Measurements from ENCODE around the gene SFTPB. TPM values are rescaled to one million over a fixed set of nuclear protein-coding genes. Genes with fewer than 3 reads are reported as not detected.

The SFTPB gene
- total RNA-seq, 1 donor from 2014 or later = not detected

DNA sequence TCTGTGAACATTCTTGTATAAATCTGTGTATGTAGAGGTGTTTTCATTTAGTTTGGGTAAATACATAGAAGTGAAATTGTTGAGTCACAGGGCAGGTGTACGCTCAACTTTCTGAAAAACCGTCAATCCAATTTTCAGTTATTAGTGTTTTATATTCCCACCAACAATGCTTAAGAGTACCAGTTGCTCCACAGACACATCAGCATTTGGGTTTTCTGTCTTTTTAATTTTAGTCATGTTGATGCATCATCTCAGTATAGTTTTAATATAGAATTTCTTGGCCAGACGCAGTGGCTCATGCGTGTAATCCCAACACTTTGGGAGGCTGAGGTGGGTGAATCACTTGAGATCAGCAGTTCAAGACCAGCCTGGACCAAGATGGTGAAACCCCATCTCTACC, 22.9 kb upstream of the SFTPB start:
- intact Hi-C loops (cut with DNase I) = no loop called here
- TF ChIP-seq POLR2AphosphoS5 (IDR thresholded peaks at IDR 0.05; ENCODE audit: insufficient read depth in 1 of 2, low read depth in 1 of 2) (no peak), POLR2A (IDR thresholded peaks at IDR 0.05) (no peak)
- TF ChIP-seq, protein P1, sequence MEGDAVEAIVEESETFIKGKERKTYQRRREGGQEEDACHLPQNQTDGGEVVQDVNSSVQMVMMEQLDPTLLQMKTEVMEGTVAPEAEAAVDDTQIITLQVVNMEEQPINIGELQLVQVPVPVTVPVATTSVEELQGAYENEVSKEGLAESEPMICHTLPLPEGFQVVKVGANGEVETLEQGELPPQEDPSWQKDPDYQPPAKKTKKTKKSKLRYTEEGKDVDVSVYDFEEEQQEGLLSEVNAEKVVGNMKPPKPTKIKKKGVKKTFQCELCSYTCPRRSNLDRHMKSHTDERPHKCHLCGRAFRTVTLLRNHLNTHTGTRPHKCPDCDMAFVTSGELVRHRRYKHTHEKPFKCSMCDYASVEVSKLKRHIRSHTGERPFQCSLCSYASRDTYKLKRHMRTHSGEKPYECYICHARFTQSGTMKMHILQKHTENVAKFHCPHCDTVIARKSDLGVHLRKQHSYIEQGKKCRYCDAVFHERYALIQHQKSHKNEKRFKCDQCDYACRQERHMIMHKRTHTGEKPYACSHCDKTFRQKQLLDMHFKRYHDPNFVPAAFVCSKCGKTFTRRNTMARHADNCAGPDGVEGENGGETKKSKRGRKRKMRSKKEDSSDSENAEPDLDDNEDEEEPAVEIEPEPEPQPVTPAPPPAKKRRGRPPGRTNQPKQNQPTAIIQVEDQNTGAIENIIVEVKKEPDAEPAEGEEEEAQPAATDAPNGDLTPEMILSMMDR (IDR thresholded peaks at IDR 0.05) = no peak
- no peak for DNase-seq (ENCODE audit: extremely low spot score in 2 of 2)
- H3K9me3 ChIP-seq = no peaks in the 10 kb centered on the region
- no peak overlapping the region for H3K4me3 ChIP-seq
- H3K27me3 ChIP-seq = no peaks in the 10 kb centered on the region
- H3K27ac ChIP-seq = no peak overlapping the region
- H3K4me1 ChIP-seq = no peaks in the 10 kb centered on the region
- no peaks in the 10 kb centered on the region for H3K36me3 ChIP-seq

DNA sequence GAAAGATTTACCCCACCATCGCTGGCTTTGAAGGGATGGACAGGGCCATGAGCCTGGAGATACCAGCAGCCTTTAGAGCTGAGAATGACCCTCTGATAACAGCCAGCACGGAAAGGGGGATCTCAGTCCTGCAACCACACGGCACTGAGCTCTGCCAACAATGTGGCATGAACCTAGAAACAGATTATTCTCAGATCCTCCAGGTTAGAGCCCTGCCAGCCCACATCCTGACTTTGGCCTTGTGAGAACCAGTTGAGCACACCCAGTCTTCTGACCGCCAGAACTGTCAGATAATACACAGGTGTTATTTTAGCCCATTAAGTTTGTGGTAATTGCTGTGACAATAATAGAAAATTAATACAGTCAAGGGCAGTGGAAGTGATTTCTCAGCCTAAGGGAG, 16.8 kb upstream of the SFTPB start:
- Histone ChIP-seq H3K27me3 (no peaks in the 10 kb centered on the region), H3K9me3 (no peaks in the 10 kb centered on the region), H3K27ac (no peak overlapping the region), H3K4me1 (no peaks in the 10 kb centered on the region), H3K4me3 (no peak overlapping the region), H3K36me3 (no peaks in the 10 kb centered on the region)
- intact Hi-C loops (cut with DNase I) = no loop called here
- TF ChIP-seq POLR2AphosphoS5 (IDR thresholded peaks at IDR 0.05; ENCODE audit: insufficient read depth in 1 of 2, low read depth in 1 of 2) (no peak), POLR2A (IDR thresholded peaks at IDR 0.05) (no peak)
- TF ChIP-seq, protein P1 (IDR thresholded peaks at IDR 0.05) = no peak
- DNase-seq (ENCODE audit: extremely low spot score in 2 of 2) = no peak

DNA sequence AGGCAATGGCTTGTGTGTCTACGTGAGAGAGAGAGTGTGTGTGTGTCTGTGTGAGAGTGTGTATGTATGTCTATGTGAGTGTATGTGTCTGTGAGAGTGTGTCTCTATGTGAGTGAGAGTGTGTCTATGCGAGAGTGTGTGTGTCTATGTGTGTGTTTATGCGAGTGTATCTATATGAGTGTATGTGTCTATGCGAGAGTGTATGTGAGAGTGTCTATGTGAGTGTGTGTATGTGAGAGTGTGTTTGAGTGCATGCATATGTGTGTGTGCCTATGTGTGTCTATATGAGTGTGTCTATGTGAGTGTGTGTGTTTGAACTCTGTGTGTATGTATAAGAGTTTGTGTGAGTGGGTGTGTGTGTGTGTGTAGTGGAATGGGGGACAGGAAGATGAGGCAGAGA, 16.4 kb upstream of the SFTPB start:
- H3K27ac ChIP-seq = no peak overlapping the region
- H3K4me1 ChIP-seq = peaks cover 2% of the 10 kb centered on the region
- TF ChIP-seq POLR2A (IDR thresholded peaks at IDR 0.05) (no peak), POLR2AphosphoS5 (IDR thresholded peaks at IDR 0.05; ENCODE audit: insufficient read depth in 1 of 2, low read depth in 1 of 2) (no peak)
- TF ChIP-seq, protein P1 (IDR thresholded peaks at IDR 0.05) = no peak
- DNase-seq (ENCODE audit: extremely low spot score in 2 of 2) = no peak
- intact Hi-C loops (cut with DNase I) = no loop called here
- H3K9me3 ChIP-seq = no peaks in the 10 kb centered on the region
- no peaks in the 10 kb centered on the region for H3K27me3 ChIP-seq
- no peaks in the 10 kb centered on the region for H3K36me3 ChIP-seq
- no peak overlapping the region for H3K4me3 ChIP-seq

DNA sequence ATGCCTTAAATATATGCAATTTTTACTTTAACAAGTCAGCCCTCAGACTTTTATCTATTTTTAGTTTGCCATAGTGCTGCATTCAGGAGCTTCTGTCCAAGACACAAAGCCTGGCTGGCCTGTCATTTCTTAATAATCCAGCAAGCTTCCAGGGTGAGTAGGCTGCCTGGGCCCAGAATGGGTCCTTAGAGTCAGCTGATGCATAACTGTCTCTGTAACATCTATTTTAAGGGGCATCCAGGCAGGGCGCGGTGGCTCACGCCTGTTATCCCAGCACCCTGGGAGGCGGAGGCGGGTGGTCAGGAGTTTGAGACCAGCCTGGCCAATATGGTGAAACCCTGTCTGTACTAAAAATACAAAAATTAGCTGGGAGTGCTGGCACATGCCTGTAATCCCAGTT, 14.4 kb upstream of the SFTPB start:
- H3K9me3 ChIP-seq = no peaks in the 10 kb centered on the region
- no peaks in the 10 kb centered on the region for H3K36me3 ChIP-seq
- no peak overlapping the region for H3K4me3 ChIP-seq
- DNase-seq (ENCODE audit: extremely low spot score in 2 of 2) = no peak
- TF ChIP-seq POLR2AphosphoS5 (IDR thresholded peaks at IDR 0.05; ENCODE audit: insufficient read depth in 1 of 2, low read depth in 1 of 2) (no peak), POLR2A (IDR thresholded peaks at IDR 0.05) (no peak)
- TF ChIP-seq, protein P1 (IDR thresholded peaks at IDR 0.05) = no peak
- no peak overlapping the region for H3K27ac ChIP-seq
- intact Hi-C loops (cut with DNase I) = no loop called here
- H3K27me3 ChIP-seq = no peaks in the 10 kb centered on the region
- peaks cover 12% of the 10 kb centered on the region for H3K4me1 ChIP-seq

DNA sequence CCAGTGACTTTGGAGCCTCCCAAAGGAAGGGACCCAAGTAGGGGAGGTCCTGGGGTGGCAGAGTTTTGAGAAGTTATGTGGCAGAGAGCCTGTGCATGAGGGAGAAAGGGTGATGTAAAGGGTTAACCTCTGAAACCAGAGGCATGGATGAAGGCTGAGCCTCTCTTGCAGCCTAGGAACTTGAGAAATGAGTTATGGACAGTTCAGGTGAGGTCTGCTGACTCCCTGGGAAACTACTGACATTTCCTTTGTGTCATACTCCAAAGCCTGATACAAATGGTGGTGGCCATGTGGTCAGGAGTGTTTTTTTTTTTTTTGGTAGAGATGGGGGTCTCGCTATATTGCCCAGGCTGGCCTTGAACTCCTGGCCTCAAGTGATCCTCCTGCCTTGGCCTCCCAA, 13.8 kb upstream of the SFTPB start:
- no peaks in the 10 kb centered on the region for H3K9me3 ChIP-seq
- intact Hi-C loops (cut with DNase I) = loop anchor here (1.0 kb wide), 1 partner anchor 47 kb away; no protein-coding TSS in a partner anchor
- H3K27me3 ChIP-seq = no peaks in the 10 kb centered on the region
- H3K27ac ChIP-seq = no peak overlapping the region
- DNase-seq (ENCODE audit: extremely low spot score in 2 of 2) = no peak
- peaks cover 12% of the 10 kb centered on the region for H3K4me1 ChIP-seq
- no peak for TF ChIP-seq POLR2AphosphoS5 (IDR thresholded peaks at IDR 0.05; ENCODE audit: insufficient read depth in 1 of 2, low read depth in 1 of 2)
- TF ChIP-seq POLR2A (IDR thresholded peaks at IDR 0.05) = no peak
- TF ChIP-seq, protein P1 (IDR thresholded peaks at IDR 0.05) = no peak
- no peak overlapping the region for H3K4me3 ChIP-seq
- H3K36me3 ChIP-seq = no peaks in the 10 kb centered on the region

Data from vagina (tissue), 2 donors.